Activated CD4-positive, alpha-beta memory T cell treated with anti-CD3 and anti-CD28 coated beads, Interleukin-2, amount 10 ng/mL, durations not matched to agents 7 days and 5 days (primary cell): ENCODE results near the gene PRLR. TPM values are rescaled to one million over a fixed set of nuclear protein-coding genes. Genes with fewer than 3 reads are reported as not detected.
A peak's percentile ranks its signal among the peaks of the same experiment; 100 is the strongest.

Source experiments
- CTCF ChIA-PET: fragments of 350-600 bp; sonication (Branson Sonifier 250); formaldehyde crosslinking; loops from one replicate; lab custom pipeline; 2021; ENCODE audit warnings: antibody characterized with exemption, inconsistent platforms; lab: Charles Lee
- POLR2A ChIA-PET: fragments of 350-600 bp; sonication (Branson Sonifier 250); formaldehyde crosslinking; loops from one replicate; lab custom pipeline; 2021; ENCODE audit warnings: antibody characterized with exemption; lab: Charles Lee
- DNase-seq: peaks from one replicate; pipeline ENCODE4 v3.0.0-alpha.2; 2020
- H3K27ac Mint-ChIP-seq: one replicate; pipeline ENCODE4 v1.8.0; 2021; ENCODE audit warnings: mild to moderate bottlenecking, mixed read lengths
- H3K27me3 Mint-ChIP-seq: one replicate; pipeline ENCODE4 v1.8.0; 2021; ENCODE audit warnings: mixed read lengths
- H3K36me3 Mint-ChIP-seq: one replicate; pipeline ENCODE4 v1.8.0; 2021; ENCODE audit warnings: low read depth, mixed read lengths
- H3K4me1 Mint-ChIP-seq: one replicate; pipeline ENCODE4 v1.8.0; 2021; ENCODE audit warnings: mixed read lengths
- H3K4me3 Mint-ChIP-seq: one replicate; pipeline ENCODE4 v1.8.0; 2021; ENCODE audit warnings: mild to moderate bottlenecking, mixed read lengths
- H3K9me3 Mint-ChIP-seq: one replicate; pipeline ENCODE4 v1.8.0; 2021; ENCODE audit warnings: mixed read lengths
- total RNA-seq, 2 experiments: library from RNA; stranded (reverse); gene quantifications; one replicate each; pipeline ENCODE4 v1.2.3, GENCODE V29; 2021

PRLR gene
- total RNA-seq, 2 experiments from 2014 or later: not detected

- ChIA-PET CTCF (no interaction called here), POLR2A (no interaction called here)
- no peak overlapping the region for H3K4me3 Mint-ChIP-seq
- H3K36me3 Mint-ChIP-seq: no peaks in the 10 kb centered on the region
- no peak for DNase-seq
- peaks cover 54% of the 10 kb centered on the region for H3K27me3 Mint-ChIP-seq
- H3K4me1 Mint-ChIP-seq: peaks cover 10% of the 10 kb centered on the region
- H3K27ac Mint-ChIP-seq: no peak overlapping the region
- H3K9me3 Mint-ChIP-seq: no peaks in the 10 kb centered on the region
Measured at GRCh38 chr5:35227720-35228119, 2.6 kb downstream of the PRLR start.

GRCh38 chr5:35223787-35224395 lies 6.4 kb downstream of the PRLR start:
- CTCF ChIA-PET: no interaction called here
- no peak for DNase-seq
- Mint-ChIP-seq H3K36me3 (no peaks in the 10 kb centered on the region), H3K4me1 (no peaks in the 10 kb centered on the region), H3K9me3 (no peaks in the 10 kb centered on the region), H3K27ac (no peak overlapping the region), H3K27me3 (peaks cover 28% of the 10 kb centered on the region), H3K4me3 (no peak overlapping the region)
- POLR2A ChIA-PET: no interaction called here

GRCh38 chr5:35220967-35221366 lies 9.3 kb downstream of the PRLR start:
- Mint-ChIP-seq H3K36me3 (no peaks in the 10 kb centered on the region), H3K9me3 (no peaks in the 10 kb centered on the region), H3K4me3 (no peak overlapping the region), H3K27ac (no peak overlapping the region), H3K4me1 (no peaks in the 10 kb centered on the region), H3K27me3 (peaks cover 7% of the 10 kb centered on the region)
- no peak for DNase-seq
- CTCF ChIA-PET: no interaction called here
- POLR2A ChIA-PET: no interaction called here

GRCh38 chr5:35218981-35219380 lies 11.3 kb downstream of the PRLR start:
- ChIA-PET CTCF (no interaction called here), POLR2A (no interaction called here)
- Mint-ChIP-seq H3K4me3 (no peak overlapping the region), H3K27me3 (peaks cover under 1% of the 10 kb centered on the region), H3K4me1 (no peaks in the 10 kb centered on the region), H3K36me3 (no peaks in the 10 kb centered on the region), H3K9me3 (no peaks in the 10 kb centered on the region), H3K27ac (no peak overlapping the region)
- no peak for DNase-seq

GRCh38 chr5:35214051-35214450 lies 16.2 kb downstream of the PRLR start:
- H3K4me1 Mint-ChIP-seq: no peaks in the 10 kb centered on the region
- no peaks in the 10 kb centered on the region for H3K9me3 Mint-ChIP-seq
- no peak for DNase-seq
- H3K4me3 Mint-ChIP-seq: no peak overlapping the region
- no peaks in the 10 kb centered on the region for H3K36me3 Mint-ChIP-seq
- CTCF ChIA-PET: no interaction called here
- POLR2A ChIA-PET: no interaction called here
- H3K27ac Mint-ChIP-seq: no peak overlapping the region
- H3K27me3 Mint-ChIP-seq: peaks cover 6% of the 10 kb centered on the region

- DNase-seq: no peak
- Mint-ChIP-seq H3K27me3 (peaks cover 6% of the 10 kb centered on the region), H3K4me3 (no peak overlapping the region), H3K36me3 (no peaks in the 10 kb centered on the region), H3K4me1 (no peaks in the 10 kb centered on the region), H3K27ac (no peak overlapping the region), H3K9me3 (no peaks in the 10 kb centered on the region)
- CTCF ChIA-PET: no interaction called here
- POLR2A ChIA-PET: no interaction called here
Measured at GRCh38 chr5:35213608-35214007, 16.7 kb downstream of the PRLR start.

- CTCF ChIA-PET: no interaction called here
- H3K4me1 Mint-ChIP-seq: no peaks in the 10 kb centered on the region
- H3K9me3 Mint-ChIP-seq: no peaks in the 10 kb centered on the region
- H3K36me3 Mint-ChIP-seq: no peaks in the 10 kb centered on the region
- H3K27me3 Mint-ChIP-seq: peaks cover 12% of the 10 kb centered on the region
- no peak overlapping the region for H3K4me3 Mint-ChIP-seq
- H3K27ac Mint-ChIP-seq: no peak overlapping the region
- DNase-seq: no peak
- POLR2A ChIA-PET: no interaction called here
Measured at GRCh38 chr5:35212122-35212982, 17.9 kb downstream of the PRLR start.

- ChIA-PET POLR2A (no interaction called here), CTCF (interaction anchor here (1.4 kb wide), 1 partner anchor 12 kb away, joined by 4 read pairs; no protein-coding TSS in a partner anchor)
- Mint-ChIP-seq H3K36me3 (no peaks in the 10 kb centered on the region), H3K27ac (no peak overlapping the region), H3K4me3 (no peak overlapping the region), H3K4me1 (no peaks in the 10 kb centered on the region), H3K9me3 (no peaks in the 10 kb centered on the region), H3K27me3 (peaks cover 19% of the 10 kb centered on the region)
- DNase-seq: no peak
Measured at GRCh38 chr5:35209862-35210261, 20.4 kb downstream of the PRLR start.

GRCh38 chr5:35205606-35206005 lies 24.7 kb downstream of the PRLR start:
- Mint-ChIP-seq H3K4me1 (no peaks in the 10 kb centered on the region), H3K27ac (no peak overlapping the region), H3K27me3 (peaks cover 30% of the 10 kb centered on the region), H3K36me3 (no peaks in the 10 kb centered on the region), H3K9me3 (no peaks in the 10 kb centered on the region), H3K4me3 (no peak overlapping the region)
- POLR2A ChIA-PET: no interaction called here
- DNase-seq: no peak
- CTCF ChIA-PET: no interaction called here

GRCh38 chr5:35205186-35205585 lies 25.1 kb downstream of the PRLR start:
- H3K9me3 Mint-ChIP-seq: no peaks in the 10 kb centered on the region
- no peak overlapping the region for H3K4me3 Mint-ChIP-seq
- CTCF ChIA-PET: no interaction called here
- POLR2A ChIA-PET: no interaction called here
- no peaks in the 10 kb centered on the region for H3K36me3 Mint-ChIP-seq
- H3K4me1 Mint-ChIP-seq: no peaks in the 10 kb centered on the region
- no peak overlapping the region for H3K27ac Mint-ChIP-seq
- peaks cover 32% of the 10 kb centered on the region for H3K27me3 Mint-ChIP-seq
- DNase-seq: no peak

GRCh38 chr5:35203403-35203802 lies 26.9 kb downstream of the PRLR start:
- CTCF ChIA-PET: interaction anchor here (1.5 kb wide), 1 partner anchor 9 kb away, joined by 3 read pairs; no protein-coding TSS in a partner anchor
- Mint-ChIP-seq H3K27me3 (peaks cover 28% of the 10 kb centered on the region), H3K27ac (no peak overlapping the region), H3K36me3 (no peaks in the 10 kb centered on the region), H3K9me3 (no peaks in the 10 kb centered on the region), H3K4me3 (no peak overlapping the region), H3K4me1 (no peaks in the 10 kb centered on the region)
- POLR2A ChIA-PET: no interaction called here
- no peak for DNase-seq

- Mint-ChIP-seq H3K4me1 (no peaks in the 10 kb centered on the region), H3K27ac (no peak overlapping the region), H3K36me3 (no peaks in the 10 kb centered on the region), H3K27me3 (peaks cover 28% of the 10 kb centered on the region), H3K4me3 (no peak overlapping the region), H3K9me3 (no peaks in the 10 kb centered on the region)
- POLR2A ChIA-PET: no interaction called here
- CTCF ChIA-PET: interaction anchor here (1.5 kb wide), 1 partner anchor 8 kb away, joined by 3 read pairs; no protein-coding TSS in a partner anchor
- DNase-seq: peak; percentile 21
Measured at GRCh38 chr5:35202319-35203111, 27.8 kb downstream of the PRLR start.

- Mint-ChIP-seq H3K36me3 (no peaks in the 10 kb centered on the region), H3K4me1 (no peaks in the 10 kb centered on the region), H3K27me3 (peaks cover 27% of the 10 kb centered on the region), H3K4me3 (no peak overlapping the region), H3K9me3 (no peaks in the 10 kb centered on the region), H3K27ac (no peak overlapping the region)
- no peak for DNase-seq
- ChIA-PET POLR2A (no interaction called here), CTCF (no interaction called here)
Measured at GRCh38 chr5:35201291-35201690, 29.0 kb downstream of the PRLR start.
